K562 (cell line): ENCODE data around the gene SRRM5. TPM values are rescaled to one million over a fixed set of nuclear protein-coding genes. Genes with fewer than 3 reads are reported as not detected.

Experiments used
- ARID2 ChIP-seq: fragments of 450-650 bp; IDR thresholded peaks from 2 replicates; pipeline ENCODE4 v1.6.1; 2017; ENCODE audit warnings: antibody characterized with exemption, mild to moderate bottlenecking
- CREB1 ChIP-seq, 2 experiments: sonication (generic) in 1 of 2; formaldehyde crosslinking in 1 of 2; IDR thresholded peaks; 2 replicates each; pipeline versions ENCODE4 v1.6.1 to v1.8.0; 2012 to 2022; ENCODE audit warnings: inconsistent platforms in 1 of 2, mild to moderate bottlenecking in 1 of 2, missing genetic modification reagents in 1 of 2, moderate library complexity in 1 of 2
- EWSR1 ChIP-seq: fragments of 450-650 bp; IDR thresholded peaks from 2 replicates; pipeline ENCODE4 v1.6.1; 2018; ENCODE audit warnings: borderline replicate concordance, mild to moderate bottlenecking, low read depth, moderate library complexity; ENCODE audit not compliant: partially characterized antibody
- FOXA3 ChIP-seq, 2 experiments: fragments of 450-650 bp in 1 of 2; sonication (generic) in 1 of 2; formaldehyde crosslinking; IDR thresholded peaks in 1 of 2; conservative IDR thresholded peaks in 1 of 2; 2 replicates each; pipeline versions ENCODE4 v1.4.0 to v1.8.0; 2020 to 2022; ENCODE audit warnings: mild to moderate bottlenecking in 2 of 2, missing genetic modification reagents in 1 of 2
- HMG20A ChIP-seq: fragments of 450-650 bp; formaldehyde crosslinking; conservative IDR thresholded peaks from 2 replicates; pipeline ENCODE4 v1.4.0; 2020; ENCODE audit warnings: mild to moderate bottlenecking, mixed read lengths
- PATZ1 ChIP-seq: fragments of 250-450 bp; sonication (Bioruptor Pico); IDR thresholded peaks from 2 replicates; pipeline ENCODE4 v1.5.0; 2020; ENCODE audit warnings: mild to moderate bottlenecking, borderline replicate concordance
- PHF8 ChIP-seq: fragments of 200-600 bp; sonication (generic); IDR thresholded peaks from 2 replicates; pipeline ENCODE4 v1.6.1; 2012; ENCODE audit warnings: mixed run types, mild to moderate bottlenecking, inconsistent platforms, low read length, moderate library complexity, borderline replicate concordance
- POLR2A ChIP-seq: fragments of 450-650 bp; conservative IDR thresholded peaks from 2 replicates; pipeline ENCODE4 v1.6.1; 2016
- RHOXF2B ChIP-seq: fragments of 250-450 bp; sonication (Bioruptor Pico); conservative IDR thresholded peaks from 2 replicates; pipeline ENCODE4 v1.5.1; 2021
- SMARCA4 ChIP-seq: fragments of 450-650 bp; IDR thresholded peaks from 2 replicates; pipeline ENCODE4 v1.6.1; 2016
- ZBTB12 ChIP-seq: fragments of 250-450 bp; sonication (Bioruptor Pico); IDR thresholded peaks from 2 replicates; pipeline ENCODE4 v1.4.0; 2020
- ZFX ChIP-seq: sonication (generic); formaldehyde crosslinking; IDR thresholded peaks from 2 replicates; pipeline ENCODE4 v1.8.0; 2022; ENCODE audit warnings: mild to moderate bottlenecking, missing genetic modification reagents, moderate library complexity
- ZNF184 ChIP-seq: sonication (generic); formaldehyde crosslinking; IDR thresholded peaks from 2 replicates; pipeline ENCODE4 v1.5.0; 2020; ENCODE audit warnings: missing genetic modification reagents
- ZNF212 ChIP-seq: fragments of 450-650 bp; formaldehyde crosslinking; IDR thresholded peaks from 2 replicates; pipeline ENCODE4 v1.4.0; 2020; ENCODE audit warnings: mild to moderate bottlenecking
- ZNF592 ChIP-seq: fragments of 450-650 bp; IDR thresholded peaks from 2 replicates; pipeline ENCODE4 v1.6.1; 2017; ENCODE audit warnings: antibody characterized with exemption, mild to moderate bottlenecking
- polyA plus RNA-seq, 8 experiments: library from polyadenylated mRNA; depleted of rRNA in 4 of 8; stranded (reverse) in 5 of 8; unstranded in 3 of 8; fragments of >200 nt; fragmentation: Nextera tagmentation in 2 of 8; fragmentation: Illumina TruSeq in 1 of 8; extraction: Ambion mirVana in 2 of 8; extraction: Trizol in 1 of 8; gene quantifications; 2 replicates each; pipeline versions ENCODE4 v1.2.1 to v1.2.3, GENCODE V29; 2011 to 2014; ENCODE audit warnings: inconsistent platforms in 1 of 8, missing spikeins in 1 of 8
- total RNA-seq, 7 experiments: library from RNA; depleted of rRNA in 6 of 7; stranded (reverse); fragments of >200 nt in 6 of 7; fragmentation: Illumina TruSeq in 2 of 7; extraction: Trizol in 2 of 7; gene quantifications; 2 replicates each; pipeline versions ENCODE4 v1.2.1 to v1.2.3, GENCODE V29; 2011 to 2021; ENCODE audit warnings: low replicate concordance in 1 of 7
- TF ChIP-seq, protein P1 (sequence below): fragments of 250-450 bp; sonication (Bioruptor Pico); IDR thresholded peaks from 2 replicates; pipeline ENCODE4 v1.5.0; 2022; ENCODE audit warnings: mild to moderate bottlenecking

The SRRM5 gene
- total and polyA plus RNA-seq, 9 of the 15 experiments (the other 6 are each of a cell fraction or from before 2014, with no cell fraction given), result 0.09 to 0.45 (median 0.18) TPM; not detected in 2

- TF ChIP-seq ZNF592, result no peak
- peak; percentile 83 for TF ChIP-seq ZFX (CRISPR knock-in tag)
- no peak for TF ChIP-seq ZNF212 (CRISPR knock-in tag)
- TF ChIP-seq RHOXF2B (CRISPR knock-in tag), result no peak
- no peak for TF ChIP-seq SMARCA4
- TF ChIP-seq, protein P1, sequence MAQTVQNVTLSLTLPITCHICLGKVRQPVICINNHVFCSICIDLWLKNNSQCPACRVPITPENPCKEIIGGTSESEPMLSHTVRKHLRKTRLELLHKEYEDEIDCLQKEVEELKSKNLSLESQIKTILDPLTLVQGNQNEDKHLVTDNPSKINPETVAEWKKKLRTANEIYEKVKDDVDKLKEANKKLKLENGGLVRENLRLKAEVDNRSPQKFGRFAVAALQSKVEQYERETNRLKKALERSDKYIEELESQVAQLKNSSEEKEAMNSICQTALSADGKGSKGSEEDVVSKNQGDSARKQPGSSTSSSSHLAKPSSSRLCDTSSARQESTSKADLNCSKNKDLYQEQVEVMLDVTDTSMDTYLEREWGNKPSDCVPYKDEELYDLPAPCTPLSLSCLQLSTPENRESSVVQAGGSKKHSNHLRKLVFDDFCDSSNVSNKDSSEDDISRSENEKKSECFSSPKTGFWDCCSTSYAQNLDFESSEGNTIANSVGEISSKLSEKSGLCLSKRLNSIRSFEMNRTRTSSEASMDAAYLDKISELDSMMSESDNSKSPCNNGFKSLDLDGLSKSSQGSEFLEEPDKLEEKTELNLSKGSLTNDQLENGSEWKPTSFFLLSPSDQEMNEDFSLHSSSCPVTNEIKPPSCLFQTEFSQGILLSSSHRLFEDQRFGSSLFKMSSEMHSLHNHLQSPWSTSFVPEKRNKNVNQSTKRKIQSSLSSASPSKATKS (CRISPR knock-in tag), result no peak
- TF ChIP-seq ZNF184 (CRISPR knock-in tag), result no peak
- TF ChIP-seq ZBTB12 (CRISPR knock-in tag), result peak; percentile 54
- TF ChIP-seq PHF8, result peak; percentile 87
- peak; percentile 74 for TF ChIP-seq POLR2A
- peak; percentile 93 for TF ChIP-seq CREB1 (IDR thresholded peaks at IDR 0.05)
- TF ChIP-seq CREB1 (CRISPR knock-in tag; IDR thresholded peaks at IDR 0.05), result peak; percentile 90
- TF ChIP-seq HMG20A (CRISPR knock-in tag), result no peak
- no peak for TF ChIP-seq ARID2
- no peak for TF ChIP-seq EWSR1
- no peak for TF ChIP-seq PATZ1 (CRISPR knock-in tag)
- peak in 1 of 2 experiments; percentile 3; a peak in 1 of 4 replicates for TF ChIP-seq FOXA3 (CRISPR knock-in tag; conservative IDR thresholded peaks at IDR 0.05 in 1 of 2, IDR thresholded peaks at IDR 0.05 in 1 of 2)
Measured at GRCh38 chr19:43575156-43575950, 36.5 kb upstream of the SRRM5 start, which contains the start of the genes PINLYP and XRCC1 (continued).
